K562 (cell line): ENCODE data around the gene TSPYL4. TPM values are rescaled to one million over a fixed set of nuclear protein-coding genes. Genes with fewer than 3 reads are reported as not detected.

Experiments
- ATAC-seq: fragments of 200-7000 bp; cut with Tn5 transposase; 3 replicates; pipeline ENCODE4 v1.9.1; 2020; ENCODE audit warnings: moderate library complexity
- BruUV-seq: library from RNA; stranded (reverse); fragments of 400-500 nt; replicated peaks from 2 replicates; lab custom pipeline; 2021; lab: Mats Ljungman, UMichigan
- CTCF ChIA-PET: fragments of 300-600 bp; formaldehyde crosslinking; extraction: SDS; loops from one replicate; lab custom pipeline; 2021; ENCODE audit warnings: low intra/inter-chr PET ratio; lab: Yijun Ruan, JAX
- POLR2A ChIA-PET: fragments of 300-600, 350-650 bp; sonication (Branson Sonifier 250); formaldehyde crosslinking; extraction: SDS; loops from one replicate; lab custom pipeline; 2021; ENCODE audit warnings: antibody characterized with exemption, inconsistent platforms; lab: Yijun Ruan, JAX
- DNase-seq, 4 experiments: peaks; one replicate each; pipeline versions ENCODE4 v3.0.0 to v3.0.0-alpha.2; 2011 to 2018; ENCODE audit warnings: low spot score in 3 of 4, mixed read lengths in 3 of 4; ENCODE audit errors: extremely low read depth in 1 of 4
- FAIRE-seq: peaks from 2 replicates; lab custom pipeline; 2011; peaks lifted over from hg19 to GRCh38; lab: Jason Lieb, UNC
- H2AFZ ChIP-seq: 2 replicates; pipeline ENCODE4 v1.6.0; 2011; ENCODE audit warnings: low read depth, low read length, control low read depth, inconsistent platforms
- H3K27ac ChIP-seq: fragments of 200-600 bp; 3 replicates; pipeline ENCODE4 v1.8.0; 2011; ENCODE audit warnings: low read depth, mild to moderate bottlenecking, control low read depth, inconsistent platforms, low read length, moderate library complexity, mixed read lengths; ENCODE audit errors: extremely low read depth
- H3K27me3 ChIP-seq, 2 experiments: fragments of 300-600 bp in 1 of 2; 2 replicates in 1 of 2; 3 replicates in 1 of 2; pipeline versions ENCODE4 v1.6.0 to v1.8.0; 2011; ENCODE audit warnings: inconsistent platforms in 2 of 2, low read length in 2 of 2, mild to moderate bottlenecking in 1 of 2, mixed read lengths in 1 of 2, moderate library complexity in 1 of 2; ENCODE audit not compliant: control insufficient read depth in 2 of 2, insufficient read depth in 2 of 2
- H3K36me3 ChIP-seq: fragments of 300-600 bp; 3 replicates; pipeline ENCODE4 v1.8.0; 2011; ENCODE audit warnings: mild to moderate bottlenecking, low read length, inconsistent platforms; ENCODE audit not compliant: control insufficient read depth, insufficient read depth
- H3K4me1 ChIP-seq, 2 experiments: fragments of 200-600 bp in 1 of 2; replicated peaks in 1 of 2; 2 replicates in 1 of 2; 3 replicates in 1 of 2; pipeline versions ENCODE4 v1.5.1 to v1.8.0; 2011; ENCODE audit warnings: inconsistent platforms in 2 of 2, low read length in 2 of 2, mild to moderate bottlenecking in 1 of 2, mixed read lengths in 1 of 2, moderate library complexity in 1 of 2; ENCODE audit not compliant: control insufficient read depth in 2 of 2, insufficient read depth in 2 of 2
- H3K4me2 ChIP-seq: 2 replicates; pipeline ENCODE4 v1.6.1; 2011; ENCODE audit warnings: low read length, control low read depth, inconsistent platforms, mixed read lengths; ENCODE audit not compliant: insufficient read depth
- H3K4me3 ChIP-seq: fragments of 200-600 bp; sonication (generic), shearing (Covaris generic); 2 replicates; pipeline ENCODE4 v1.5.1; 2016; ENCODE audit warnings: control low read depth, inconsistent platforms
- H3K79me2 ChIP-seq: fragments of 200-600 bp; 3 replicates; pipeline ENCODE4 v1.8.0; 2011; ENCODE audit warnings: low read length, inconsistent platforms; ENCODE audit not compliant: control insufficient read depth, insufficient read depth
- H3K9ac ChIP-seq, 2 experiments: 2 replicates each; pipeline versions ENCODE4 v1.6.0 to v1.6.1; 2011; ENCODE audit warnings: low read depth in 2 of 2, low read length in 2 of 2, control low read depth in 1 of 2, inconsistent platforms in 1 of 2, mild to moderate bottlenecking in 1 of 2, mixed read lengths in 1 of 2; ENCODE audit not compliant: insufficient read depth in 1 of 2
- H3K9me1 ChIP-seq: one replicate; pipeline ENCODE4 v1.6.0; 2011; ENCODE audit warnings: inconsistent platforms, mild to moderate bottlenecking, low read length, moderate library complexity; ENCODE audit not compliant: control insufficient read depth, insufficient read depth
- H3K9me3 ChIP-seq: replicated peaks from 2 replicates; pipeline ENCODE4 v1.5.1; 2011; ENCODE audit warnings: low read depth, low read length, inconsistent platforms; ENCODE audit not compliant: control insufficient read depth, insufficient read depth
- H4K20me1 ChIP-seq: replicated peaks from 2 replicates; pipeline ENCODE4 v1.6.1; 2011; ENCODE audit warnings: low read length, inconsistent platforms, mixed read lengths; ENCODE audit not compliant: control insufficient read depth, insufficient read depth
- FOXA3 ChIP-seq, 2 experiments: fragments of 450-650 bp in 1 of 2; sonication (generic) in 1 of 2; formaldehyde crosslinking; IDR thresholded peaks in 1 of 2; conservative IDR thresholded peaks in 1 of 2; 2 replicates each; pipeline versions ENCODE4 v1.4.0 to v1.8.0; 2020 to 2022; ENCODE audit warnings: mild to moderate bottlenecking in 2 of 2, missing genetic modification reagents in 1 of 2
- MCM7 ChIP-seq, 2 experiments: fragments of 450-650 bp; IDR thresholded peaks; 2 replicates each; pipeline ENCODE4 v1.6.1; 2016 to 2018
- POLR2A ChIP-seq: fragments of 450-650 bp; conservative IDR thresholded peaks from 2 replicates; pipeline ENCODE4 v1.6.1; 2016
- PTTG1 ChIP-seq: fragments of 450-650 bp; IDR thresholded peaks from 2 replicates; pipeline ENCODE4 v1.6.1; 2016; ENCODE audit warnings: low read depth, mild to moderate bottlenecking, missing genetic modification characterization, missing compliant biosample characterization
- ZNF445 ChIP-seq: fragments of 250-450 bp; sonication (Bioruptor Pico); IDR thresholded peaks from 2 replicates; pipeline ENCODE4 v1.4.0; 2020; ENCODE audit warnings: low read depth, mild to moderate bottlenecking, moderate library complexity
- WGBS: fragments of 100-300 bp; shearing (Covaris generic); methylation state at CpG from one replicate; pipeline ENCODE4 v1.1.6; 2016; ENCODE audit warnings: low coverage, mixed read lengths; ENCODE audit not compliant: insufficient coverage; ENCODE audit errors: missing lambda C conversion rate; 5-methylcytosine and 5-hydroxymethylcytosine counted together
- in situ Hi-C: fragments of 300-500 bp; cut with MboI; formaldehyde crosslinking; loops from 4 replicates; pipeline ENCODE4 v1.15.0; 2018; ENCODE audit warnings: inconsistent platforms, mixed read lengths
- intact Hi-C: fragments of 100-400 bp; cut with micrococcal nuclease; formaldehyde crosslinking; loops from 2 replicates; pipeline ENCODE4 v1.14.2; 2022
- polyA plus RNA-seq, 8 experiments: library from polyadenylated mRNA; depleted of rRNA in 4 of 8; stranded (reverse) in 5 of 8; unstranded in 3 of 8; fragments of >200 nt; fragmentation: Nextera tagmentation in 2 of 8; fragmentation: Illumina TruSeq in 1 of 8; extraction: Ambion mirVana in 2 of 8; extraction: Trizol in 1 of 8; gene quantifications; 2 replicates each; pipeline versions ENCODE4 v1.2.1 to v1.2.3, GENCODE V29; 2011 to 2014; ENCODE audit warnings: inconsistent platforms in 1 of 8, missing spikeins in 1 of 8
- total RNA-seq, 7 experiments: library from RNA; depleted of rRNA in 6 of 7; stranded (reverse); fragments of >200 nt in 6 of 7; fragmentation: Illumina TruSeq in 2 of 7; extraction: Trizol in 2 of 7; gene quantifications; 2 replicates each; pipeline versions ENCODE4 v1.2.1 to v1.2.3, GENCODE V29; 2011 to 2021; ENCODE audit warnings: low replicate concordance in 1 of 7

TSPYL4 gene
- total and polyA plus RNA-seq, 9 of the 15 experiments (the other 6 are each of a cell fraction or from before 2014, with no cell fraction given), result 0.69 to 18.0 (median 9.1) TPM

DNA sequence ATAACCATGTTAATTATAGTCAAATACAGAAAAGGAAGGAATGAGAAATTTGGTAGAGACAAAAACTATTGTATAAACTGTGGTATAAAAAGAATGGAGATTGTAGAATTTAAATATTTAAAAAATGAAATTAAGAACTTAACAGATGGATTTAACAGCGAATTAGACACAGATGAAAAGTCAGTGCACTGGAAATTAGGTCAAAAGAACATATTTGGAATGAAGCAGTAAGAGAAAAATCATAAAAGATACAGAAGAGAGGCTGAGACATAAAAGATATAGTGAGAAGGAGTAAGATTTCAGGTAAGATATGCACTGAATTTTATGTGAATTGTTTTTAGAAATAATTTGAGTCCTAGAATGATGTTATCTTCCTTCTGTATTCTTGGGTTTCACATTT lies 14.0 kb downstream of the TSPYL4 start:
- TF ChIP-seq ZNF445 (CRISPR knock-in tag) (no peak), PTTG1 (tag) (no peak), POLR2A (no peak), MCM7 (IDR thresholded peaks at IDR 0.05) (no peak)
- Histone ChIP-seq H3K9me3 (no peaks in the 10 kb centered on the region), H3K4me2 (no peak overlapping the region), H3K36me3 (no peaks in the 10 kb centered on the region), H3K9ac (no peak overlapping the region), H3K27ac (no peak overlapping the region), H3K79me2 (no peaks in the 10 kb centered on the region), H3K4me3 (no peak overlapping the region), H3K4me1 (no peaks in the 10 kb centered on the region), H4K20me1 (no peaks in the 10 kb centered on the region), H3K27me3 (no peaks in the 10 kb centered on the region), H3K9me1 (no peaks in the 10 kb centered on the region), H2AFZ (no peak overlapping the region)
- ChIA-PET CTCF (no interaction called here), POLR2A (interaction anchor here (2.4 kb wide), 1 partner anchor 15 kb away, joined by 6 read pairs; the partner anchor contains the start of gene TSPYL4)
- no TSS peak for BruUV-seq
- ATAC-seq, result no peak
- intact Hi-C loops, result no loop called here
- no peak for DNase-seq
- WGBS, result 74% methylated on average over 1 of the region's 1 CpG
- in situ Hi-C loops, result no loop called here
- FAIRE-seq, result no peak

DNA sequence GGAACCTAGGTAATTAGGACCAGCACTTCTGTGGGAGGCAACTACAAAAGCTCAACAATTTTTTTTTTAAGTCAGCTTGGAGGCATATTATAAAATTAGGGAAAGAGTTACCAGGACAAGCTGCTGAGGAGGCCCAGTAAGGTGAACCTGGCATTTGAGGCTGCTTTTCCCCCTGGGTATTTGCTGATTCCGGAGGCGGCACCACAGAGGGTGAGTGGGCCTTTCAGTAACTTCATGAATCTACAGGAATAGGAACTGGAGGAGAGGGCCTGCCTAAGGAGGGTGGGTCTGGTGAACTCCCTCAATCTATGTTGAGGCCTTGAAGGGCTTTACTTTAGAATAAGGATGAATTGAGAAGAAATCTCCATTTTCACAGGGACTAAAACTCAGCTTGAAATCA lies 14.6 kb downstream of the TSPYL4 start:
- no peak overlapping the region for H3K27ac ChIP-seq
- no TSS peak for BruUV-seq
- H3K79me2 ChIP-seq, result no peaks in the 10 kb centered on the region
- no peak for ATAC-seq
- H3K36me3 ChIP-seq, result no peaks in the 10 kb centered on the region
- FAIRE-seq, result no peak
- WGBS, result 100% methylated on average over 2 of the region's 2 CpGs
- no peaks in the 10 kb centered on the region for H3K4me1 ChIP-seq
- H3K4me2 ChIP-seq, result no peak overlapping the region
- no peak overlapping the region for H3K4me3 ChIP-seq
- no peak for TF ChIP-seq FOXA3 (CRISPR knock-in tag; conservative IDR thresholded peaks at IDR 0.05 in 1 of 2, IDR thresholded peaks at IDR 0.05 in 1 of 2)
- TF ChIP-seq, all 486 proteins: peak for 0
- ChIA-PET POLR2A (interaction anchor here (0.6 to 2.4 kb wide), 2 partner anchors 16 to 334 kb away, joined by 3 to 6 read pairs; partner anchors contain the start of gene TSPYL4), CTCF (no interaction called here)
- no peak overlapping the region for H2AFZ ChIP-seq
- H3K9me1 ChIP-seq, result no peaks in the 10 kb centered on the region
- no peaks in the 10 kb centered on the region for H3K9me3 ChIP-seq
- H3K9ac ChIP-seq, result no peak overlapping the region
- H3K27me3 ChIP-seq, result no peaks in the 10 kb centered on the region
- no peak for DNase-seq
- H4K20me1 ChIP-seq, result no peaks in the 10 kb centered on the region
- in situ Hi-C loops, result no loop called here
- intact Hi-C loops, result no loop called here
